SK-N-SH (cell line): Measurements from ENCODE around the gene HDDC2. TPM values are rescaled to one million over a fixed set of nuclear protein-coding genes. Genes with fewer than 3 reads are reported as not detected.

Experiments
- CTCF ChIA-PET: fragments of 300-600, 350-600 bp; formaldehyde crosslinking; extraction: SDS; loops from one replicate; lab custom pipeline; 2021; lab: Yijun Ruan, JAX
- POLR2A ChIA-PET: fragments of 350-600 bp; sonication (Branson Sonifier 250); formaldehyde crosslinking; extraction: SDS; loops from one replicate; lab custom pipeline; 2020; ENCODE audit warnings: antibody characterized with exemption, inconsistent platforms; lab: Yijun Ruan, JAX
- DNase-seq: peaks from one replicate; pipeline ENCODE4 v3.0.0; 2012
- H2AFZ ChIP-seq: fragments of 200-600 bp; sonication (generic); 2 replicates; pipeline ENCODE4 v1.8.1; 2016; ENCODE audit warnings: antibody characterized with exemption, mild to moderate bottlenecking, low read depth
- H3F3A ChIP-seq: fragments of 200-600 bp; sonication (generic); replicated peaks from 2 replicates; pipeline ENCODE3; 2016; ENCODE audit warnings: antibody characterized with exemption, mild to moderate bottlenecking; ENCODE audit not compliant: insufficient read depth
- H3K27ac ChIP-seq, 2 experiments: fragments of 200-500 bp in 1 of 2; fragments of 200-600 bp in 1 of 2; sonication (Bioruptor generic) in 1 of 2; sonication (generic), shearing (Covaris generic) in 1 of 2; 2 replicates each; pipeline versions ENCODE4 v1.5.1 to v1.6.1; 2014 to 2016; ENCODE audit warnings: low read depth in 2 of 2, inconsistent platforms in 1 of 2, low read length in 1 of 2, mild to moderate bottlenecking in 1 of 2, mixed read lengths in 1 of 2
- H3K27me3 ChIP-seq: fragments of 200-600 bp; sonication (generic), shearing (Covaris generic); 2 replicates; pipeline ENCODE4 v1.6.1; 2016; ENCODE audit warnings: mixed run types; ENCODE audit not compliant: insufficient read depth
- H3K36me3 ChIP-seq, 2 experiments: fragments of 200-500 bp in 1 of 2; fragments of 200-600 bp in 1 of 2; sonication (Bioruptor generic) in 1 of 2; sonication (generic) in 1 of 2; replicated peaks in 1 of 2; 2 replicates each; pipeline versions ENCODE3 to v1.5.1; 2014 to 2016; ENCODE audit warnings: low read length in 1 of 2, mild to moderate bottlenecking in 1 of 2; ENCODE audit not compliant: insufficient read depth in 2 of 2, control insufficient read depth in 1 of 2
- H3K4me1 ChIP-seq, 2 experiments: fragments of 200-500 bp in 1 of 2; fragments of 200-600 bp in 1 of 2; sonication (Bioruptor generic) in 1 of 2; sonication (generic), shearing (Covaris generic) in 1 of 2; 2 replicates each; pipeline versions ENCODE4 v1.5.1 to v1.6.1; 2014 to 2016; ENCODE audit warnings: low read depth in 1 of 2, low read length in 1 of 2, mixed run types in 1 of 2; ENCODE audit not compliant: insufficient read depth in 2 of 2, control insufficient read depth in 1 of 2
- H3K4me2 ChIP-seq: fragments of 200-600 bp; sonication (generic), shearing (Covaris generic); 2 replicates; pipeline ENCODE4 v1.6.1; 2017; ENCODE audit warnings: mixed run types
- H3K4me3 ChIP-seq, 2 experiments: fragments of 200-500 bp in 1 of 2; fragments of 200-600 bp in 1 of 2; sonication (Bioruptor generic) in 1 of 2; sonication (generic), shearing (Covaris generic) in 1 of 2; 2 replicates each; pipeline versions ENCODE4 v1.5.1 to v1.8.1; 2014 to 2016; ENCODE audit warnings: low read depth in 2 of 2, inconsistent platforms in 1 of 2, low read length in 1 of 2, mild to moderate bottlenecking in 1 of 2, mixed read lengths in 1 of 2, moderate library complexity in 1 of 2
- H3K79me2 ChIP-seq: fragments of 200-600 bp; sonication (generic); 2 replicates; pipeline ENCODE4 v1.8.1; 2017; ENCODE audit warnings: mild to moderate bottlenecking; ENCODE audit not compliant: insufficient read depth
- H3K9ac ChIP-seq: fragments of 200-600 bp; sonication (generic); 2 replicates; pipeline ENCODE4 v1.6.1; 2017; ENCODE audit warnings: mixed run types
- H3K9me2 ChIP-seq: fragments of 200-600 bp; sonication (generic); 2 replicates; pipeline ENCODE4 v1.6.1; 2017; ENCODE audit warnings: mixed run types
- H3K9me3 ChIP-seq: fragments of 200-600 bp; sonication (generic); 2 replicates; pipeline ENCODE4 v1.6.1; 2017; ENCODE audit warnings: mixed run types, mild to moderate bottlenecking, moderate library complexity
- H4K20me1 ChIP-seq: fragments of 200-600 bp; sonication (generic); 2 replicates; pipeline ENCODE4 v1.6.1; 2017; ENCODE audit warnings: mild to moderate bottlenecking, mixed run types; ENCODE audit not compliant: insufficient read depth
- CTCF ChIP-seq: fragments of 200-600 bp; sonication (generic); IDR thresholded peaks from 2 replicates; pipeline ENCODE4 v1.6.1; 2017; ENCODE audit warnings: antibody characterized with exemption, mild to moderate bottlenecking, moderate library complexity
- ELF1 ChIP-seq: IDR thresholded peaks from 2 replicates; pipeline ENCODE4 v1.4.0; 2012
- EP300 ChIP-seq, 2 experiments: IDR thresholded peaks; 2 replicates each; pipeline versions ENCODE4 v1.4.0 to v1.6.1; 2012; ENCODE audit warnings: borderline replicate concordance in 1 of 2, low read depth in 1 of 2, low read length in 1 of 2
- EZH2phosphoT487 ChIP-seq: fragments of 200-600 bp; sonication (generic); IDR thresholded peaks from 2 replicates; pipeline ENCODE4 v1.6.1; 2017; ENCODE audit warnings: low read depth, mixed run types, mild to moderate bottlenecking, antibody characterized with exemption, moderate library complexity, borderline replicate concordance
- FOSL2 ChIP-seq: IDR thresholded peaks from 2 replicates; pipeline ENCODE4 v1.4.0; 2012; ENCODE audit warnings: low read depth, mild to moderate bottlenecking, moderate library complexity, borderline replicate concordance
- FOXM1 ChIP-seq: IDR thresholded peaks from 2 replicates; pipeline ENCODE4 v1.4.0; 2012; ENCODE audit warnings: low read depth, mild to moderate bottlenecking
- GABPA ChIP-seq: IDR thresholded peaks from 2 replicates; pipeline ENCODE4 v1.4.0; 2012; ENCODE audit warnings: low read depth, mild to moderate bottlenecking
- IRF3 ChIP-seq: fragments of 150-350 bp; IDR thresholded peaks from 2 replicates; pipeline ENCODE4 v1.6.1; 2016; ENCODE audit warnings: mild to moderate bottlenecking, low read depth, low read length
- JUND ChIP-seq: IDR thresholded peaks from 2 replicates; pipeline ENCODE4 v1.4.0; 2012
- MAX ChIP-seq: IDR thresholded peaks from 2 replicates; pipeline ENCODE4 v1.4.0; 2012; ENCODE audit warnings: low read depth
- MXI1 ChIP-seq: IDR thresholded peaks from 2 replicates; pipeline ENCODE4 v1.6.1; 2012; ENCODE audit warnings: mild to moderate bottlenecking, low read depth, low read length, improper control_type of control experiment
- NFIC ChIP-seq: IDR thresholded peaks from 2 replicates; pipeline ENCODE4 v1.4.0; 2012; ENCODE audit warnings: borderline replicate concordance
- POLR2AphosphoS5 ChIP-seq: IDR thresholded peaks from 2 replicates; pipeline ENCODE4 v1.6.1; 2012; ENCODE audit warnings: low read depth, low read length
- RFX5 ChIP-seq: IDR thresholded peaks from 2 replicates; pipeline ENCODE4 v1.6.1; 2012; ENCODE audit warnings: mild to moderate bottlenecking, improper control_type of control experiment, low read length
- RXRA ChIP-seq: IDR thresholded peaks from 2 replicates; pipeline ENCODE4 v1.4.0; 2012; ENCODE audit warnings: low read depth, mild to moderate bottlenecking, borderline replicate concordance
- SIN3A ChIP-seq: IDR thresholded peaks from 2 replicates; pipeline ENCODE4 v1.6.1; 2012; ENCODE audit warnings: low read depth, mild to moderate bottlenecking, low read length, moderate library complexity, borderline replicate concordance
- SMC3 ChIP-seq: IDR thresholded peaks from 2 replicates; pipeline ENCODE4 v1.6.1; 2012; ENCODE audit warnings: low read depth, low read length, improper control_type of control experiment
- TCF12 ChIP-seq: IDR thresholded peaks from 2 replicates; pipeline ENCODE4 v1.4.0; 2012
- ZBTB33 ChIP-seq: IDR thresholded peaks from 2 replicates; pipeline ENCODE4 v1.4.0; 2012; ENCODE audit warnings: low read depth, borderline replicate concordance
- WGBS: methylation state at CpG from one replicate; pipeline ENCODE4 v1.1.6; 2017; ENCODE audit warnings: low lambda C conversion rate; 5-methylcytosine and 5-hydroxymethylcytosine counted together
- polyA plus RNA-seq, 3 experiments: library from polyadenylated mRNA; depleted of rRNA; stranded (reverse); fragments of >200 nt; gene quantifications; 2 replicates each; pipeline ENCODE4 v1.2.3, GENCODE V29; 2012

HDDC2 gene
- polyA plus RNA-seq, 1 of the 3 experiments (the other 2 are of a cell fraction) = 85.5 TPM

GRCh38 chr6:125232466-125232865 lies 69.3 kb downstream of the HDDC2 start:
- peaks cover 12% of the 10 kb centered on the region for H3K27me3 ChIP-seq
- 0% methylated on average over 1 of the region's 1 CpG for WGBS
- H3K4me1 ChIP-seq = no peaks in the 10 kb centered on the region
- no peak overlapping the region for H3K27ac ChIP-seq
- H2AFZ ChIP-seq = no peak overlapping the region
- no peaks in the 10 kb centered on the region for H4K20me1 ChIP-seq
- no peaks in the 10 kb centered on the region for H3K9me3 ChIP-seq
- no peaks in the 10 kb centered on the region for H3K9me2 ChIP-seq
- TF ChIP-seq FOXM1 = no peak
- no peak for TF ChIP-seq POLR2AphosphoS5
- no peak for TF ChIP-seq FOSL2
- no peak for TF ChIP-seq TCF12
- no peak for TF ChIP-seq EP300 (IDR thresholded peaks at IDR 0.05; ENCODE audit: borderline replicate concordance in 1 of 2, low read depth in 1 of 2, low read length in 1 of 2)
- no peak for TF ChIP-seq NFIC
- no peak for TF ChIP-seq JUND
- TF ChIP-seq CTCF = no peak
- no peak for TF ChIP-seq RXRA
- TF ChIP-seq SMC3 = no peak
- no peak for TF ChIP-seq SIN3A
- TF ChIP-seq RFX5 = no peak
- no peak for TF ChIP-seq MAX
- TF ChIP-seq, all 33 proteins: peak for 0
- Histone ChIP-seq H3K4me2 (no peak overlapping the region), H3K36me3 (no peaks in the 10 kb centered on the region), H3K9ac (no peak overlapping the region), H3K79me2 (no peaks in the 10 kb centered on the region), H3F3A (no peaks in the 10 kb centered on the region), H3K4me3 (no peak overlapping the region)
- CTCF ChIA-PET = no interaction called here
- POLR2A ChIA-PET = no interaction called here
- no peak for DNase-seq

GRCh38 chr6:125231574-125232343 lies 70.0 kb downstream of the HDDC2 start:
- WGBS = 20% methylated on average over 7 of the region's 7 CpGs
- H2AFZ ChIP-seq = no peak overlapping the region
- no peaks in the 10 kb centered on the region for H3K79me2 ChIP-seq
- TF ChIP-seq IRF3 (no peak), EZH2phosphoT487 (no peak), ELF1 (no peak), POLR2AphosphoS5 (no peak), ZBTB33 (no peak), MXI1 (no peak), GABPA (no peak), JUND (no peak), MAX (no peak)
- H3F3A ChIP-seq = no peaks in the 10 kb centered on the region
- no peak overlapping the region for H3K4me3 ChIP-seq
- ChIA-PET POLR2A (no interaction called here), CTCF (no interaction called here)
- no peak for DNase-seq
- H3K4me1 ChIP-seq = no peaks in the 10 kb centered on the region
- H3K27me3 ChIP-seq = peaks cover 15% of the 10 kb centered on the region
- no peak overlapping the region for H3K4me2 ChIP-seq
- H3K27ac ChIP-seq = no peak overlapping the region
- H3K9ac ChIP-seq = no peak overlapping the region
- H3K9me2 ChIP-seq = no peaks in the 10 kb centered on the region
- H4K20me1 ChIP-seq = no peaks in the 10 kb centered on the region
- no peaks in the 10 kb centered on the region for H3K36me3 ChIP-seq
- no peaks in the 10 kb centered on the region for H3K9me3 ChIP-seq
